Spleen (tissue), 7 donors: ENCODE results near the gene PHF21B.

Experiments used
- CTCF ChIP-seq, 11 experiments: fragments of 200-600 bp in 7 of 11; fragments of 450-650 bp in 4 of 11; sonication (generic) in 4 of 11; IDR thresholded peaks in 8 of 11; conservative IDR thresholded peaks in 3 of 11; 1 replicate in 7 of 11; 2 replicates in 4 of 11; pipeline versions ENCODE4 v1.4.0 to v1.8.0; 2016 to 2021; ENCODE audit warnings: antibody characterized with exemption in 11 of 11, inconsistent platforms in 4 of 11, mild to moderate bottlenecking in 1 of 11
- POLR2AphosphoS5 ChIP-seq, 3 donors: sonication (generic); formaldehyde crosslinking; IDR thresholded peaks; one replicate each; pipeline ENCODE4 v1.5.1; 2017; ENCODE audit warnings: antibody characterized with exemption in 3 of 3
- donor health status: DM: no; HTN: no; CAD: no; lungs with moderate emphysema.
- donor health status: DM: no; HTN: no; CAD: no.
- donor health status: DM: no; HTN: no; CAD: no.

- TF ChIP-seq CTCF (IDR thresholded peaks at IDR 0.05 in 8 of 11, conservative IDR thresholded peaks at IDR 0.05 in 3 of 11) (no peak), POLR2AphosphoS5 (IDR thresholded peaks at IDR 0.05) (peak in 2 of 3 donors; percentile 13 to 25)
These were observed 78.7 kb downstream of the PHF21B start for GRCh38 chr22:44931077-44931540.
